Measurements from ENCODE around the gene PDLIM5.

PDLIM5 gene

GRCh38 chr4:94691552-94691951 lies 239.8 kb downstream of the PDLIM5 start:
- no peak for DNase-seq (ENCODE audit: low read depth)
- no peak overlapping the region for H3K4me3 ChIP-seq (ENCODE audit: low read depth, low read length)
- TF ChIP-seq CTCF (IDR thresholded peaks at IDR 0.05; ENCODE audit: insufficient read depth, low read depth, low read length, missing control alignments) = no peak

GRCh38 chr4:94695384-94695783 lies 243.6 kb downstream of the PDLIM5 start:
- no peak for DNase-seq (ENCODE audit: low read depth)
- H3K4me3 ChIP-seq (ENCODE audit: low read depth, low read length) = no peak overlapping the region
- TF ChIP-seq CTCF (IDR thresholded peaks at IDR 0.05; ENCODE audit: insufficient read depth, low read depth, low read length, missing control alignments) = no peak

- TF ChIP-seq CTCF (IDR thresholded peaks at IDR 0.05; ENCODE audit: insufficient read depth, low read depth, low read length, missing control alignments) = no peak
- no peak overlapping the region for H3K4me3 ChIP-seq (ENCODE audit: low read depth, low read length)
- no peak for DNase-seq (ENCODE audit: low read depth)
Measured at GRCh38 chr4:94698187-94698586, 246.4 kb downstream of the PDLIM5 start.

GRCh38 chr4:94700298-94700697 lies 248.6 kb downstream of the PDLIM5 start:
- DNase-seq (ENCODE audit: low read depth) = no peak
- no peak for TF ChIP-seq CTCF (IDR thresholded peaks at IDR 0.05; ENCODE audit: insufficient read depth, low read depth, low read length, missing control alignments)
- no peak overlapping the region for H3K4me3 ChIP-seq (ENCODE audit: low read depth, low read length)

GRCh38 chr4:94701631-94702300 lies 250.0 kb downstream of the PDLIM5 start:
- TF ChIP-seq CTCF (IDR thresholded peaks at IDR 0.05; ENCODE audit: insufficient read depth, low read depth, low read length, missing control alignments) = no peak
- DNase-seq (ENCODE audit: low read depth) = no peak
- H3K4me3 ChIP-seq (ENCODE audit: low read depth, low read length) = no peak overlapping the region

GRCh38 chr4:94711635-94712034 lies 259.9 kb downstream of the PDLIM5 start:
- DNase-seq (ENCODE audit: low read depth) = no peak
- TF ChIP-seq CTCF (IDR thresholded peaks at IDR 0.05; ENCODE audit: insufficient read depth, low read depth, low read length, missing control alignments) = no peak
- H3K4me3 ChIP-seq (ENCODE audit: low read depth, low read length) = no peak overlapping the region
